ENCODE data around the gene CELF4.

GRCh38 chr18:37464257-37464656 is 101.3 kb downstream of the CELF4 start:
- TF ChIP-seq EZH2 (IDR thresholded peaks at IDR 0.05; ENCODE audit: low read length, unreplicated experiment) (no peak), CTCF (conservative IDR thresholded peaks at IDR 0.05; ENCODE audit: low read depth, low read length) (no peak), EZH2phosphoT487 (IDR thresholded peaks at IDR 0.05; ENCODE audit: borderline replicate concordance, low read length) (no peak)

All from PC-3 (cell line).